Measurements from ENCODE around the gene TRIM44. TPM values are rescaled to one million over a fixed set of nuclear protein-coding genes. Genes with fewer than 3 reads are reported as not detected.

TRIM44 gene
- total and polyA plus RNA-seq, 2 donors (not counting 3 experiments of a cell fraction or from before 2014, with no cell fraction given) = 31.7 to 72.0 TPM

- Histone ChIP-seq H3K4me1 (ENCODE audit: control insufficient read depth, extremely low read depth, insufficient read depth, low read length) (peaks cover 25% of the 10 kb centered on the region), H3K79me2 (ENCODE audit: control insufficient read depth, insufficient read depth, low read length) (no peaks in the 10 kb centered on the region), H3K4me3 (replicated peaks in 1 of 3; ENCODE audit: insufficient read depth in 1 of 3, low read depth in 1 of 3, low read length in 3 of 3) (no peak overlapping the region), H3K9me3 (replicated peaks; ENCODE audit: control insufficient read depth, insufficient read depth, low read length) (no peaks in the 10 kb centered on the region), H4K20me1 (replicated peaks; ENCODE audit: control insufficient read depth, extremely low read depth, insufficient read depth, low read length) (no peaks in the 10 kb centered on the region), H3K27me3 (ENCODE audit: control insufficient read depth in 2 of 2, insufficient read depth in 2 of 2, low read length in 2 of 2) (no peaks in the 10 kb centered on the region), H3K9me1 (replicated peaks; ENCODE audit: control insufficient read depth, extremely low read depth, insufficient read depth, low read length) (no peaks in the 10 kb centered on the region), H3K9ac (replicated peaks; ENCODE audit: extremely low read depth, insufficient read depth, low read length) (no peak overlapping the region), H2AFZ (ENCODE audit: low read depth, low read length) (no peak overlapping the region), H3K36me3 (ENCODE audit: control insufficient read depth in 2 of 2, extremely low read depth in 1 of 2, insufficient read depth in 2 of 2, low read length in 2 of 2) (peaks cover 2 to 3% of the 10 kb centered on the region in 2 experiments), H3K4me2 (ENCODE audit: insufficient read depth, low read length) (no peak overlapping the region), H3K27ac (ENCODE audit: insufficient read depth, low read depth, low read length) (no peak overlapping the region)
- TF ChIP-seq POLR2A (IDR thresholded peaks at IDR 0.05; ENCODE audit: low read depth, low read length) (no peak), MYC (IDR thresholded peaks at IDR 0.05; ENCODE audit: low read depth, low read length) (no peak), POLR2AphosphoS5 (IDR thresholded peaks at IDR 0.05; ENCODE audit: insufficient read depth, low read depth, low read length) (no peak), CTCF (IDR thresholded peaks at IDR 0.05; ENCODE audit: extremely low read depth in 1 of 2, insufficient read depth in 1 of 2, low read depth in 1 of 2, low read length in 2 of 2) (no peak), FOS (IDR thresholded peaks at IDR 0.05; ENCODE audit: borderline replicate concordance, insufficient read depth, low read length) (no peak), EZH2 (IDR thresholded peaks at IDR 0.05; ENCODE audit: borderline replicate concordance, low read depth, low read length, severe bottlenecking) (no peak), MAX (IDR thresholded peaks at IDR 0.05; ENCODE audit: insufficient read depth, insufficient read length) (no peak)
- DNase-seq (ENCODE audit: low read depth, low spot score) (no peak), FAIRE-seq (no peak)
- ChIA-PET POLR2A (no interaction called here), CTCF (interaction anchor here (2.0 kb wide), 1 partner anchor 85 kb away, joined by 9 read pairs; no protein-coding TSS in a partner anchor)
- dilution Hi-C loops (cut with MboI; ENCODE audit: extremely low pct_ligation_motif_present, low sequenced_read_pairs) = no loop called here
- intact Hi-C loops (cut with micrococcal nuclease) = loop anchor here (5.0 kb wide), 1 partner anchor 60 kb away; no protein-coding TSS in a partner anchor
- no TSS peak for BruUV-seq (replicated peaks)
Measured at GRCh38 chr11:35736952-35737351, 74.4 kb downstream of the TRIM44 start.
